ENCODE measurements around the gene GPM6B.
A peak's percentile ranks its signal among the peaks of the same experiment; 100 is the strongest.

Gene GPM6B

GRCh38 chrX:13825178-13825762, 8.4 kb upstream of the GPM6B start:
- DNase-seq (ENCODE audit: low spot score), result no peak

GRCh38 chrX:13824746-13825145, 7.9 kb upstream of the GPM6B start:
- no peak for DNase-seq (ENCODE audit: low spot score)

- DNase-seq (ENCODE audit: low spot score), result no peak
Observed at GRCh38 chrX:13821738-13822137, 4.8 kb upstream of the GPM6B start.

- no peak for DNase-seq (ENCODE audit: low spot score)
Observed at GRCh38 chrX:13816176-13816575, 717 bp downstream of the GPM6B start.

- no peak for DNase-seq (ENCODE audit: low spot score)
Observed at GRCh38 chrX:13815664-13816063, 1.2 kb downstream of the GPM6B start.

- no peak for DNase-seq (ENCODE audit: low spot score)
Observed at GRCh38 chrX:13808865-13809264, 8.0 kb downstream of the GPM6B start.

- DNase-seq (ENCODE audit: low spot score), result no peak
Observed at GRCh38 chrX:13808293-13808692, 8.6 kb downstream of the GPM6B start.

- no peak for DNase-seq (ENCODE audit: low spot score)
Observed at GRCh38 chrX:13805241-13805640, 11.7 kb downstream of the GPM6B start.

- DNase-seq (ENCODE audit: low spot score), result no peak
Observed at GRCh38 chrX:13803116-13803515, 13.8 kb downstream of the GPM6B start.

GRCh38 chrX:13798184-13798583, 18.7 kb downstream of the GPM6B start:
- DNase-seq (ENCODE audit: low spot score), result no peak

- peak; percentile 66 for DNase-seq (ENCODE audit: low spot score)
Observed at GRCh38 chrX:13797512-13797911, 19.4 kb downstream of the GPM6B start.

GRCh38 chrX:13794417-13794816, 22.5 kb downstream of the GPM6B start:
- no peak for DNase-seq (ENCODE audit: low spot score)

- no peak for DNase-seq (ENCODE audit: low spot score)
Observed at GRCh38 chrX:13793897-13794296, 23.0 kb downstream of the GPM6B start.

GRCh38 chrX:13791559-13791958, 25.3 kb downstream of the GPM6B start:
- DNase-seq (ENCODE audit: low spot score), result peak; percentile 80

- DNase-seq (ENCODE audit: low spot score), result no peak
Observed at GRCh38 chrX:13791145-13791544, 25.7 kb downstream of the GPM6B start.

GRCh38 chrX:13790206-13791131, 26.4 kb downstream of the GPM6B start:
- DNase-seq (ENCODE audit: low spot score), result no peak

GRCh38 chrX:13786048-13786447, 30.8 kb downstream of the GPM6B start:
- no peak for DNase-seq (ENCODE audit: low spot score)

- peak; percentile 43 for DNase-seq (ENCODE audit: low spot score)
Observed at GRCh38 chrX:13780868-13781427, 35.9 kb downstream of the GPM6B start.

GRCh38 chrX:13778916-13779315, 38.0 kb downstream of the GPM6B start:
- no peak for DNase-seq (ENCODE audit: low spot score)

GRCh38 chrX:13776387-13776786, 40.5 kb downstream of the GPM6B start:
- DNase-seq (ENCODE audit: low spot score), result no peak

GRCh38 chrX:13775837-13776236, 41.1 kb downstream of the GPM6B start:
- DNase-seq (ENCODE audit: low spot score), result no peak

- DNase-seq (ENCODE audit: low spot score), result no peak
Observed at GRCh38 chrX:13774696-13775095, 42.2 kb downstream of the GPM6B start.

GRCh38 chrX:13770013-13770535, 46.8 kb downstream of the GPM6B start:
- no peak for DNase-seq (ENCODE audit: low spot score)

All from putamen (tissue), 1 donor.